ENCODE data around the gene PPARA. TPM values are rescaled to one million over a fixed set of nuclear protein-coding genes. Genes with fewer than 3 reads are reported as not detected.

The PPARA gene
- polyA plus RNA-seq, 3 donors: 3.7 to 6.3 (median 4.9) TPM

DNA sequence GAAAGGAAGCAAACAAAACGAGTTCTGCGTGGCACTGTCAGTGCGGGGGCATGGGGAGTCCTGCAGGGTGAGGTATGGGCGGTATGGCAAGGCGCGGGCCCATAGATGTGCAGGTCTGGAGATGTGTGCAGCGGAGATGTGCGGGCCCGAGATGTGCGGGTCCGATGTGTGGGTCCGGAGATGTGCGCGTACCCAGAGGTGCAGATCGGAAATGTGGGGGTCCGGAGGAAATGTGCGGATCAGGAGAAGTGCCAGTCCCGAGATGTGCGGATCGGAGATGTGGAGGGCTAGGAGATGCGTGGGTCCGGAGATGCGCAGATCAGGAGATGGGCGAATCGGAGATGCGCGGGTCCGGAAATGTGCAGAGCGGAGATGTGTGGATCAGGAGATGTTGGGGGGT is 63.8 kb downstream of the PPARA start:
- Mint-ChIP-seq H3K27ac (peak overlapping the region in 1 of 7 donors; percentile 46), H3K36me3 (peaks cover 80 to 95% of the 10 kb centered on the region in 2 donors), H3K4me1 (no peaks in the 10 kb centered on the region), H3K4me3 (no peak overlapping the region), H3K9me3 (peaks cover 17 to 34% (median 31%) of the 10 kb centered on the region in 7 donors), H3K27me3 (ENCODE audit: low read depth in 3 of 3) (peaks cover 0 to 2% (median 0%) of the 10 kb centered on the region in 3 donors)
- TF ChIP-seq, protein P1, sequence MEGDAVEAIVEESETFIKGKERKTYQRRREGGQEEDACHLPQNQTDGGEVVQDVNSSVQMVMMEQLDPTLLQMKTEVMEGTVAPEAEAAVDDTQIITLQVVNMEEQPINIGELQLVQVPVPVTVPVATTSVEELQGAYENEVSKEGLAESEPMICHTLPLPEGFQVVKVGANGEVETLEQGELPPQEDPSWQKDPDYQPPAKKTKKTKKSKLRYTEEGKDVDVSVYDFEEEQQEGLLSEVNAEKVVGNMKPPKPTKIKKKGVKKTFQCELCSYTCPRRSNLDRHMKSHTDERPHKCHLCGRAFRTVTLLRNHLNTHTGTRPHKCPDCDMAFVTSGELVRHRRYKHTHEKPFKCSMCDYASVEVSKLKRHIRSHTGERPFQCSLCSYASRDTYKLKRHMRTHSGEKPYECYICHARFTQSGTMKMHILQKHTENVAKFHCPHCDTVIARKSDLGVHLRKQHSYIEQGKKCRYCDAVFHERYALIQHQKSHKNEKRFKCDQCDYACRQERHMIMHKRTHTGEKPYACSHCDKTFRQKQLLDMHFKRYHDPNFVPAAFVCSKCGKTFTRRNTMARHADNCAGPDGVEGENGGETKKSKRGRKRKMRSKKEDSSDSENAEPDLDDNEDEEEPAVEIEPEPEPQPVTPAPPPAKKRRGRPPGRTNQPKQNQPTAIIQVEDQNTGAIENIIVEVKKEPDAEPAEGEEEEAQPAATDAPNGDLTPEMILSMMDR (IDR thresholded peaks at IDR 0.05): no peak
- H3K9ac ChIP-seq (ENCODE audit: insufficient read depth, low read length, poor library complexity, severe bottlenecking): no peak overlapping the region
- no peak overlapping the region for H2AFZ ChIP-seq (ENCODE audit: insufficient read depth, low read depth, low read length, poor library complexity, severe bottlenecking)
- no peak overlapping the region for H3K27ac ChIP-seq (ENCODE audit: low read depth in 1 of 2, low read length in 2 of 2)
- WGBS (ENCODE audit: insufficient coverage): 98% methylated on average over 29 of the region's 29 CpGs
- no peak for DNase-seq
- no peaks in the 10 kb centered on the region for H3K4me1 ChIP-seq (ENCODE audit: control insufficient read depth in 1 of 2, insufficient read depth in 2 of 2, low read length in 2 of 2)
- intact Hi-C loops (cut with micrococcal nuclease): no loop called here
- no peak overlapping the region for H3K4me3 ChIP-seq (replicated peaks in 1 of 3; ENCODE audit: low read depth in 2 of 3, low read length in 3 of 3)
- no peaks in the 10 kb centered on the region for H3K27me3 ChIP-seq (ENCODE audit: control insufficient read depth in 2 of 2, insufficient read depth in 2 of 2, low read length in 2 of 2)
- peaks cover 9 to 25% of the 10 kb centered on the region in 2 donors for H3K9me3 ChIP-seq (replicated peaks in 1 of 2; ENCODE audit: control insufficient read depth in 1 of 2, insufficient read depth in 1 of 2, low read length in 2 of 2)
- no peak overlapping the region for H3K4me2 ChIP-seq (replicated peaks; ENCODE audit: extremely low read depth, low read length, poor library complexity, severe bottlenecking)
- no peaks in the 10 kb centered on the region for H3K79me2 ChIP-seq (ENCODE audit: insufficient read depth, low read length)
- H4K20me1 ChIP-seq (ENCODE audit: insufficient read depth, low read length): no peaks in the 10 kb centered on the region
- peaks cover 27 to 72% of the 10 kb centered on the region in 2 donors for H3K36me3 ChIP-seq (replicated peaks in 1 of 2; ENCODE audit: control insufficient read depth in 1 of 2, insufficient read depth in 2 of 2, low read length in 2 of 2)

DNA sequence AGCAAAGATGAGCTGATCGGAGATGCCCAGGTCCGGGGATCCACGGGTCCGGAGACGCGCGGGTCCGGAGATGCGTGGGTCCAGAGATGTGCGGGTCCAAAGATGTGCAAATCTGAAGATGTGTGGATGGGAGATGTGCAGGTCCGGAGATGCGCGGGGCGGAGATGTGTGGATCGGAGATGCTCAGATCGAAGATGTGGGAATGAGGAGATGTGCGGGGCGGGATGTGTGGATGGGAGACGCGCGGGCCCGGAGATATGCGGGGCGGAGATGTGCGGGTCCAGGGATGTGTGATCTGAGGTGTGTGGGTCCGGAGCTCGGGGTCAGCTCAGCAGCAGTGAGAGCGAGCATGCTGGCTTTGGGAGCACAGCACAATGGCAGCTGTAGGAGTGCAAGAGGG is 64.3 kb downstream of the PPARA start:
- Histone ChIP-seq H3K4me2 (replicated peaks; ENCODE audit: extremely low read depth, low read length, poor library complexity, severe bottlenecking) (no peak overlapping the region), H3K27me3 (ENCODE audit: control insufficient read depth in 2 of 2, insufficient read depth in 2 of 2, low read length in 2 of 2) (no peaks in the 10 kb centered on the region), H3K4me1 (ENCODE audit: control insufficient read depth in 1 of 2, insufficient read depth in 2 of 2, low read length in 2 of 2) (no peaks in the 10 kb centered on the region), H3K4me3 (replicated peaks in 1 of 3; ENCODE audit: low read depth in 2 of 3, low read length in 3 of 3) (no peak overlapping the region), H3K9me3 (replicated peaks in 1 of 2; ENCODE audit: control insufficient read depth in 1 of 2, insufficient read depth in 1 of 2, low read length in 2 of 2) (peaks cover 5 to 22% of the 10 kb centered on the region in 2 donors), H3K36me3 (replicated peaks in 1 of 2; ENCODE audit: control insufficient read depth in 1 of 2, insufficient read depth in 2 of 2, low read length in 2 of 2) (peaks cover 32 to 72% of the 10 kb centered on the region in 2 donors), H3K79me2 (ENCODE audit: insufficient read depth, low read length) (no peaks in the 10 kb centered on the region), H4K20me1 (ENCODE audit: insufficient read depth, low read length) (no peaks in the 10 kb centered on the region), H3K9ac (ENCODE audit: insufficient read depth, low read length, poor library complexity, severe bottlenecking) (no peak overlapping the region), H2AFZ (ENCODE audit: insufficient read depth, low read depth, low read length, poor library complexity, severe bottlenecking) (no peak overlapping the region), H3K27ac (ENCODE audit: low read depth in 1 of 2, low read length in 2 of 2) (no peak overlapping the region)
- H3K36me3 Mint-ChIP-seq: peaks cover 80 to 95% of the 10 kb centered on the region in 2 donors
- peaks cover 0 to 2% (median 0%) of the 10 kb centered on the region in 3 donors for H3K27me3 Mint-ChIP-seq (ENCODE audit: low read depth in 3 of 3)
- no peak overlapping the region for H3K4me3 Mint-ChIP-seq
- TF ChIP-seq, protein P1 (IDR thresholded peaks at IDR 0.05): no peak
- peak overlapping the region in 2 of 7 donors; percentile 35 to 49 for H3K27ac Mint-ChIP-seq
- DNase-seq: no peak
- intact Hi-C loops (cut with micrococcal nuclease): no loop called here
- H3K9me3 Mint-ChIP-seq: peaks cover 12 to 29% (median 26%) of the 10 kb centered on the region in 7 donors
- H3K4me1 Mint-ChIP-seq: no peaks in the 10 kb centered on the region
- over 99% methylated on average over 19 of the region's 28 CpGs for WGBS (ENCODE audit: insufficient coverage)
